ENCODE data around the gene TMPRSS9. TPM values are rescaled to one million over a fixed set of nuclear protein-coding genes. Genes with fewer than 3 reads are reported as not detected.

TMPRSS9 gene
- total RNA-seq, 1 donor from 2014 or later = 0.41 TPM

DNA sequence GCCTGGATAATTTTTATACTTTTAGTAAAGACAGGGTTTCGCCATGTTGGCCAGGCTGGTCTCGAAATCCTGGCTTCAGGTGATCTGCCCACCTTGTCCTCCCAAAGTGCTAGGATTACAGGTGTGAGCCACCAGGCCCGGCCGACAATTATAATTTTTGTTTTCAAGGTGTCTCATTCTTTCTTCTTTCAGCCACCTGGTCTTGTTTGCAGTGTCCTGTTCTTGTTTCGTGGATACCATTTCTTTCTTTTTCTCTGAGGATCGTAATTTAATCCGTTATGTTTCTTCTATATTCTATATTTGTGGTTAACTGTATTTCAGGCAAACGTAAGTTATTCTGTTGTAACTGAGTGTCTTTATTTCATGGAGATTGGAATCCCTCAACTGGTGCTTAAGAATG, 51.6 kb downstream of the TMPRSS9 start:
- peaks cover 9% of the 10 kb centered on the region for H3K27me3 Mint-ChIP-seq
- H3K36me3 Mint-ChIP-seq = no peaks in the 10 kb centered on the region
- no peak for DNase-seq (ENCODE audit: extremely low spot score, unreplicated experiment)

DNA sequence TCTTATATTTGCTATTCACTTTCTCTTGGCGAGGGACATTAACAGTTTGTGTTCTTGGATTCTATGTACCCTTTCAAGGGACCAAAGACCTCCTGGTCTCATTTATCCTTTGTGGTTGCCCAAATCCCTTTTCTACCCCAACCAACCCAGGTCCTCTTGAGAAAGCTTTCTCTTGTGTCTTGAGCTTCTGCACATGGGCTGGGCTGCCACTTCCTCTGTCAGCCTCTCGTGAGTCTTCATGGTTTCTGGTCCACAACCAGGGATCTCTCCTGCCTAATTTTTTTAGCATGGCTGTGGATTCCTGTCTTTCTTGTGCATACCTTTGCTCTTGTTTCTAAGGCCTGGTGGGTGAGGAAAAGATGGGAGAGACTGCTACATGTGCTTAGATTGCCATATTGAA, 52.4 kb downstream of the TMPRSS9 start:
- Mint-ChIP-seq H3K4me3 (no peak overlapping the region), H3K36me3 (no peaks in the 10 kb centered on the region), H3K27ac (peak overlapping the region; percentile 56), H3K4me1 (ENCODE audit: unreplicated experiment) (no peaks in the 10 kb centered on the region), H3K27me3 (peaks cover 9% of the 10 kb centered on the region), H3K9me3 (no peaks in the 10 kb centered on the region)
- TF ChIP-seq CTCF (conservative IDR thresholded peaks at IDR 0.05) = no peak
- no peak for DNase-seq (ENCODE audit: extremely low spot score, unreplicated experiment)

More for the DNA sequence above, 51.6 kb downstream of the TMPRSS9 start:
- Mint-ChIP-seq H3K4me1 (ENCODE audit: unreplicated experiment) (no peaks in the 10 kb centered on the region), H3K9me3 (no peaks in the 10 kb centered on the region), H3K4me3 (no peak overlapping the region), H3K27ac (no peak overlapping the region)
- TF ChIP-seq CTCF (conservative IDR thresholded peaks at IDR 0.05) = no peak

DNA sequence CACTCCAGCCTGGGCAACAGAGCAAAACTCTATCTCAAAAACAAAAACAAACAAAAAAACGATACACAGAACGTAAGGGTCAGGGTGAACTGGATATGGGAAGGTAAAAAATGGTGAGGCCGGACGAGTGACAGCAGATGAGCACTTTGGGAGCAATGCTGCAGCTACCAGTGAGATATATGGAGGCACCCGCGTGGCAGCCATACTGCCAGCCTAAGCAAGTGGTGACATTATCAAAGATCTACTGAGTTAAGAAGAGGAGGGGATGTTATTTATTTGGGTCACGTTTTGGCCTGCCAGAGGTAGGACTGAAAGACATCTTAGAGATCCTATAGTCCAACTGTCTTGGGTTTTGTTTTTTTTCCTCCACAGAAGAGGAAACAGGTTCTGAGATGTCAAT, 53.1 kb downstream of the TMPRSS9 start:
- Mint-ChIP-seq H3K27me3 (peaks cover 9% of the 10 kb centered on the region), H3K4me3 (no peak overlapping the region), H3K4me1 (ENCODE audit: unreplicated experiment) (no peaks in the 10 kb centered on the region), H3K9me3 (no peaks in the 10 kb centered on the region), H3K27ac (peak overlapping the region; percentile 56), H3K36me3 (peaks cover 4% of the 10 kb centered on the region)
- no peak for TF ChIP-seq CTCF (conservative IDR thresholded peaks at IDR 0.05)
- DNase-seq (ENCODE audit: extremely low spot score, unreplicated experiment) = no peak

DNA sequence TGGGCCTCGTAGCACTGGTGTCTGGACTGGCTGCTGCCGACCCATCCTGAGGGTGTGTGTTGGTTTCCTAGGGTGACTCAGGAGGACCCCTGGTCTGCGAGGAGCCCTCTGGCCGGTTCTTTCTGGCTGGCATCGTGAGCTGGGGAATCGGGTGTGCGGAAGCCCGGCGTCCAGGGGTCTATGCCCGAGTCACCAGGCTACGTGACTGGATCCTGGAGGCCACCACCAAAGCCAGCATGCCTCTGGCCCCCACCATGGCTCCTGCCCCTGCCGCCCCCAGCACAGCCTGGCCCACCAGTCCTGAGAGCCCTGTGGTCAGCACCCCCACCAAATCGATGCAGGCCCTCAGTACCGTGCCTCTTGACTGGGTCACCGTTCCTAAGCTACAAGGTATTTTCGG, 53.6 kb downstream of the TMPRSS9 start:
- Mint-ChIP-seq H3K27me3 (peaks cover 9% of the 10 kb centered on the region), H3K9me3 (no peaks in the 10 kb centered on the region), H3K27ac (no peak overlapping the region), H3K4me3 (no peak overlapping the region), H3K4me1 (ENCODE audit: unreplicated experiment) (no peaks in the 10 kb centered on the region), H3K36me3 (peaks cover 4% of the 10 kb centered on the region)
- no peak for DNase-seq (ENCODE audit: extremely low spot score, unreplicated experiment)
- TF ChIP-seq CTCF (conservative IDR thresholded peaks at IDR 0.05) = no peak

DNA sequence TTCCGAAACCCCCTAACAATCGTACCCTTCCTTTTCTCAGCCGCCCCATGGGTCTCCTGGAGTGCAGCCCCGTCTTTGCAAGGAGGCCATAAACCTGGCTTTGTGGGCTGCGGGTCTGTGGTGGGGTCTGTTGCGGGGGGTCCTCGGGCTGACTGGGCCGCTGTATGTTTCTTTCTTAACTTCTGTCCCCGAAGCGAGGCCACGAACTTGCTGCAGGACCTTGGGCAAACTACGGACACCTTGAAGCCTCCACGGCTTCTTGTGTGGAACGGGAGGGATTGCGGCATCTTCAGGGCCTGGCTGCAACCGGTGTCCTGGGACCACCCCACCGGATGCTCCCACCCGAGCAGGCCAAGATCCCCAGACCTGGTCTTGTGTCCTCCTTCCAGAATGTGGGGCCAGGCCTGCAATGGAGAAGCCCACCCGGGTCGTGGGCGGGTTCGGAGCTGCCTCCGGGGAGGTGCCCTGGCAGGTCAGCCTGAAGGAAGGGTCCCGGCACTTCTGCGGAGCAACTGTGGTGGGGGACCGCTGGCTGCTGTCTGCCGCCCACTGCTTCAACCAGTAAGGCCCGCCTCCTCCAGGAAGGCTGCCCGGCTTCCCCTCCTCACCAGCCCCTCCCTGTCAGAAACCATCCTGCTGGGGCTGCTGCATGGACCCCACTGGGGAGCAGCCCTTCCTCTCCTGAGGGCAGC, 55.4 kb downstream of the TMPRSS9 start:
- peaks cover 4% of the 10 kb centered on the region for H3K36me3 Mint-ChIP-seq
- DNase-seq (ENCODE audit: extremely low spot score, unreplicated experiment) = no peak
- TF ChIP-seq CTCF (conservative IDR thresholded peaks at IDR 0.05) = no peak
- H3K9me3 Mint-ChIP-seq = no peaks in the 10 kb centered on the region
- no peak overlapping the region for H3K27ac Mint-ChIP-seq
- no peaks in the 10 kb centered on the region for H3K4me1 Mint-ChIP-seq (ENCODE audit: unreplicated experiment)
- H3K4me3 Mint-ChIP-seq = no peak overlapping the region
- peaks cover 9% of the 10 kb centered on the region for H3K27me3 Mint-ChIP-seq

GRCh38 chr19:2415973-2416319, 55.9 kb downstream of the TMPRSS9 start:
- no peak for TF ChIP-seq CTCF (conservative IDR thresholded peaks at IDR 0.05)
- Mint-ChIP-seq H3K4me3 (no peak overlapping the region), H3K4me1 (ENCODE audit: unreplicated experiment) (no peaks in the 10 kb centered on the region), H3K27ac (no peak overlapping the region), H3K9me3 (no peaks in the 10 kb centered on the region), H3K27me3 (peaks cover 5% of the 10 kb centered on the region), H3K36me3 (peaks cover 4% of the 10 kb centered on the region)
- no peak for DNase-seq (ENCODE audit: extremely low spot score, unreplicated experiment)
